HCT116 (cell line): ENCODE results near the gene EGFL7. TPM values are rescaled to one million over a fixed set of nuclear protein-coding genes. Genes with fewer than 3 reads are reported as not detected.

Experiments
- EGR1 ChIP-seq: IDR thresholded peaks from 2 replicates; pipeline ENCODE4 v1.6.1; 2012; ENCODE audit warnings: low read depth
- JUND ChIP-seq: IDR thresholded peaks from 2 replicates; pipeline ENCODE4 v1.6.1; 2012
- MAX ChIP-seq: IDR thresholded peaks from 2 replicates; pipeline ENCODE4 v1.6.1; 2012
- POLR2A ChIP-seq: IDR thresholded peaks from 2 replicates; pipeline ENCODE4 v1.7.0; 2011; ENCODE audit warnings: borderline replicate concordance; ENCODE audit not compliant: insufficient read depth, insufficient read length; ENCODE audit errors: extremely low read depth
- microRNA counts: library from miRNA; unstranded; fragments of <30 nt; microRNA quantifications from one replicate; lab custom pipeline; 2015
- microRNA-seq: library from miRNA; unstranded; fragments of <30 nt; microRNA quantifications from one replicate; pipeline ENCODE4, GENCODE V29; 2016; ENCODE audit warnings: borderline number of aligned reads
- total RNA-seq: library from RNA; stranded (reverse); gene quantifications from one replicate; pipeline ENCODE4 v1.2.1, GENCODE V29; 2021; ENCODE audit not compliant: unreplicated experiment

EGFL7 gene
- total RNA-seq, 1 experiment from 2014 or later = 82.0 TPM

- TF ChIP-seq MAX = no peak
- no peak for TF ChIP-seq POLR2A
- no peak for TF ChIP-seq JUND
- TF ChIP-seq EGR1 = no peak
Observed at GRCh38 chr9:136721339-136722092, 58.8 kb downstream of the EGFL7 start (continued).

MicroRNAs within 50 kb of the gene (microRNA counts, 767-probe panel; counts per million panel counts)
- 12,245 counts per million, percentile 12 among the panel's probes with 10 or more counts for microRNA hsa-miR-126-3p (lab: Ali Mortazavi, UCI)

Small RNAs within 50 kb of the gene (microRNA-seq; reads per million reads assigned to microRNA genes)
- 4,342 reads per million, percentile 90 among the genes with 10 or more reads in this experiment for gene MIR126

Other genes starting within 250 kb of the EGFL7 start
- 23.8 TPM for gene INPP5E, start 223.1 kb upstream of the EGFL7 start, total RNA-seq
- 49.8 TPM for gene SEC16A, start 179.9 kb upstream of the EGFL7 start, total RNA-seq
- 36.2 TPM for gene NOTCH1, start 116.9 kb upstream of the EGFL7 start, total RNA-seq
- gene AGPAT2, start 24.5 kb downstream of the EGFL7 start, total RNA-seq = 86.0 TPM
- gene DIPK1B, start 49.7 kb downstream of the EGFL7 start, total RNA-seq = 15.6 TPM
- not detected for gene LCN10, start 80.0 kb downstream of the EGFL7 start, total RNA-seq
- gene LCN6, start 85.6 kb downstream of the EGFL7 start, total RNA-seq = not detected
- not detected for gene LCN8, start 95.3 kb downstream of the EGFL7 start, total RNA-seq
- gene LCN15, start 101.6 kb downstream of the EGFL7 start, total RNA-seq = 0.76 TPM
- gene TMEM141, start 128.4 kb downstream of the EGFL7 start, total RNA-seq = 73.6 TPM
- 2.8 TPM for gene CCDC183, start 133.4 kb downstream of the EGFL7 start, total RNA-seq
- gene RABL6, start 145.0 kb downstream of the EGFL7 start, total RNA-seq = 98.6 TPM
- 7.1 TPM for gene AJM1, start 179.6 kb downstream of the EGFL7 start, total RNA-seq
- gene PHPT1, start 186.5 kb downstream of the EGFL7 start, total RNA-seq = 148 TPM
- gene MAMDC4, start 189.4 kb downstream of the EGFL7 start, total RNA-seq = 17.3 TPM
- gene EDF1, start 203.4 kb downstream of the EGFL7 start, total RNA-seq = 311 TPM
- gene TRAF2, start 223.6 kb downstream of the EGFL7 start, total RNA-seq = 28.4 TPM